GM15510 (cell line): Measurements from ENCODE around the gene PRDM15.

ENCODE experiments used
- POLR2A ChIP-seq: IDR thresholded peaks from 3 replicates; pipeline ENCODE4 v1.6.1; 2011; ENCODE audit warnings: borderline replicate concordance; ENCODE audit not compliant: insufficient read length; ENCODE audit errors: extremely low read depth

Gene PRDM15

GRCh38 chr21:41834926-41835663 is 44.0 kb downstream of the PRDM15 start:
- no peak for TF ChIP-seq POLR2A

- TF ChIP-seq POLR2A = no peak
These were observed 44.8 kb downstream of the PRDM15 start for GRCh38 chr21:41834252-41834925.

- no peak for TF ChIP-seq POLR2A
These were observed 45.5 kb downstream of the PRDM15 start for GRCh38 chr21:41833497-41834115.

GRCh38 chr21:41832596-41833496 is 46.3 kb downstream of the PRDM15 start:
- no peak for TF ChIP-seq POLR2A

- no peak for TF ChIP-seq POLR2A
These were observed 47.1 kb downstream of the PRDM15 start for GRCh38 chr21:41831866-41832595.

- TF ChIP-seq POLR2A = no peak
These were observed 47.7 kb downstream of the PRDM15 start for GRCh38 chr21:41831453-41831831.

GRCh38 chr21:41830764-41831452 is 48.2 kb downstream of the PRDM15 start:
- TF ChIP-seq POLR2A = no peak

GRCh38 chr21:41830145-41830707 is 48.9 kb downstream of the PRDM15 start:
- no peak for TF ChIP-seq POLR2A

GRCh38 chr21:41828884-41829360 is 50.2 kb downstream of the PRDM15 start:
- TF ChIP-seq POLR2A = no peak

- no peak for TF ChIP-seq POLR2A
These were observed 50.9 kb downstream of the PRDM15 start for GRCh38 chr21:41827951-41828883.

- no peak for TF ChIP-seq POLR2A
These were observed 53.3 kb downstream of the PRDM15 start for GRCh38 chr21:41825881-41826280.

- no peak for TF ChIP-seq POLR2A
These were observed 53.9 kb downstream of the PRDM15 start for GRCh38 chr21:41825216-41825615.

- no peak for TF ChIP-seq POLR2A
These were observed 54.5 kb downstream of the PRDM15 start for GRCh38 chr21:41824466-41825207.
